OCI-LY1 (cell line): ENCODE results near the gene SLC39A9.

Experiments used
- H2AFZ ChIP-seq: fragments of 200-600 bp; sonication (generic), shearing (Covaris generic); 2 replicates; pipeline ENCODE4 v1.6.0; 2014; ENCODE audit warnings: antibody characterized with exemption, mild to moderate bottlenecking, low read length
- H3F3A ChIP-seq: fragments of 200-600 bp; sonication (generic), shearing (Covaris generic); 2 replicates; pipeline ENCODE4 v1.6.0; 2014; ENCODE audit warnings: mild to moderate bottlenecking, antibody characterized with exemption, low read length, moderate library complexity; ENCODE audit not compliant: insufficient read depth
- H3K27ac ChIP-seq: fragments of 200-600 bp; sonication (generic); 2 replicates; pipeline ENCODE4 v1.5.1; 2014; ENCODE audit warnings: low read length, mixed run types, mild to moderate bottlenecking, low read depth; ENCODE audit not compliant: poor library complexity, severe bottlenecking
- H3K27me3 ChIP-seq: fragments of 200-600 bp; sonication (generic); 2 replicates; pipeline ENCODE4 v1.6.0; 2014; ENCODE audit warnings: antibody characterized with exemption, mild to moderate bottlenecking, low read length, moderate library complexity; ENCODE audit not compliant: insufficient read depth
- H3K36me3 ChIP-seq: fragments of 200-600 bp; sonication (generic); 2 replicates; pipeline ENCODE4 v1.6.1; 2014; ENCODE audit warnings: mild to moderate bottlenecking, antibody characterized with exemption, low read length, moderate library complexity, mixed read lengths; ENCODE audit not compliant: insufficient read depth
- H3K4me1 ChIP-seq: fragments of 200-600 bp; sonication (generic); 2 replicates; pipeline ENCODE4 v1.5.1; 2014; ENCODE audit warnings: mild to moderate bottlenecking, low read length, moderate library complexity; ENCODE audit not compliant: insufficient read depth, severe bottlenecking
- H3K4me2 ChIP-seq: fragments of 200-600 bp; sonication (generic), shearing (Covaris generic); 2 replicates; pipeline ENCODE4 v1.6.1; 2014; ENCODE audit warnings: low read length
- H3K4me3 ChIP-seq: fragments of 200-600 bp; sonication (generic); 2 replicates; pipeline ENCODE4 v1.5.1; 2014; ENCODE audit warnings: low read length, low read depth, mild to moderate bottlenecking, mixed read lengths; ENCODE audit not compliant: poor library complexity, severe bottlenecking
- H3K79me2 ChIP-seq: fragments of 200-600 bp; shearing (Covaris generic); 2 replicates; pipeline ENCODE4 v1.6.1; 2016; ENCODE audit warnings: mixed run types, low read length, mixed read lengths; ENCODE audit not compliant: insufficient read depth
- H3K9ac ChIP-seq: fragments of 200-600 bp; sonication (generic), shearing (Covaris generic); 2 replicates; pipeline ENCODE4 v1.6.1; 2014; ENCODE audit warnings: mild to moderate bottlenecking, low read length, mixed read lengths
- H3K9me2 ChIP-seq: fragments of 200-600 bp; sonication (generic), shearing (Covaris generic); 2 replicates; pipeline ENCODE4 v1.6.1; 2014; ENCODE audit warnings: low read depth, mild to moderate bottlenecking, low read length, mixed read lengths
- H3K9me3 ChIP-seq: fragments of 200-600 bp; shearing (Covaris generic); 2 replicates; pipeline ENCODE4 v1.6.1; 2014; ENCODE audit warnings: low read length, mixed read lengths
- H4K20me1 ChIP-seq: fragments of 200-600 bp; sonication (generic), shearing (Covaris generic); 2 replicates; pipeline ENCODE4 v1.6.0; 2016; ENCODE audit warnings: mild to moderate bottlenecking, low read length; ENCODE audit not compliant: insufficient read depth
- CTCF ChIP-seq: fragments of 200-600 bp; sonication (generic), shearing (Covaris generic); IDR thresholded peaks from 2 replicates; pipeline ENCODE4 v1.5.1; 2017; ENCODE audit warnings: mild to moderate bottlenecking, antibody characterized with exemption, low read length, moderate library complexity, mixed read lengths
- EZH2 ChIP-seq: fragments of 200-600 bp; sonication (generic), shearing (Covaris generic); IDR thresholded peaks from 2 replicates; pipeline ENCODE4 v1.8.0; 2017; ENCODE audit warnings: borderline replicate concordance, mixed run types, mild to moderate bottlenecking, antibody characterized with exemption, low read length, moderate library complexity, mixed read lengths

SLC39A9 gene

GRCh38 chr14:69400154-69400553, 1.7 kb downstream of the SLC39A9 start:
- TF ChIP-seq CTCF (no peak), EZH2 (no peak)
- H3K79me2 ChIP-seq, result peaks cover 78% of the 10 kb centered on the region
- H3K36me3 ChIP-seq, result peaks cover 34% of the 10 kb centered on the region
- H3K4me3 ChIP-seq, result peak overlapping the region; percentile 98
- peaks cover 11% of the 10 kb centered on the region; the same call in 1 of the 2 replicates for H3K9me3 ChIP-seq
- no peaks in the 10 kb centered on the region for H4K20me1 ChIP-seq
- no peaks in the 10 kb centered on the region for H3F3A ChIP-seq
- H3K4me2 ChIP-seq, result peak overlapping the region; percentile 99
- no peaks in the 10 kb centered on the region for H3K27me3 ChIP-seq
- peaks cover 56% of the 10 kb centered on the region for H3K4me1 ChIP-seq
- no peaks in the 10 kb centered on the region for H3K9me2 ChIP-seq
- no peak overlapping the region for H2AFZ ChIP-seq
- peak overlapping the region; percentile 90 for H3K9ac ChIP-seq
- no peak overlapping the region for H3K27ac ChIP-seq

GRCh38 chr14:69401841-69402240, 3.3 kb downstream of the SLC39A9 start:
- H3K4me2 ChIP-seq, result peak overlapping the region; percentile 99
- H2AFZ ChIP-seq, result no peak overlapping the region
- H3K9me2 ChIP-seq, result no peaks in the 10 kb centered on the region
- TF ChIP-seq EZH2 (no peak), CTCF (no peak)
- no peaks in the 10 kb centered on the region for H4K20me1 ChIP-seq
- no peak overlapping the region for H3K9ac ChIP-seq
- H3K79me2 ChIP-seq, result peaks cover 61% of the 10 kb centered on the region
- H3K27ac ChIP-seq, result no peak overlapping the region
- peaks cover 21% of the 10 kb centered on the region for H3K36me3 ChIP-seq
- no peaks in the 10 kb centered on the region for H3K27me3 ChIP-seq
- H3K4me1 ChIP-seq, result peaks cover 39% of the 10 kb centered on the region
- H3K4me3 ChIP-seq, result peak overlapping the region; percentile 98
- H3K9me3 ChIP-seq, result peaks cover 13% of the 10 kb centered on the region; the same call in 1 of the 2 replicates
- no peaks in the 10 kb centered on the region for H3F3A ChIP-seq

GRCh38 chr14:69404478-69404877, 6.0 kb downstream of the SLC39A9 start:
- no peak for TF ChIP-seq EZH2
- no peak for TF ChIP-seq CTCF
- peaks cover 29% of the 10 kb centered on the region for H3K4me1 ChIP-seq
- H3K9ac ChIP-seq, result no peak overlapping the region
- H3K4me3 ChIP-seq, result no peak overlapping the region
- H3K36me3 ChIP-seq, result peaks cover 18% of the 10 kb centered on the region
- no peak overlapping the region for H2AFZ ChIP-seq
- no peaks in the 10 kb centered on the region for H3K9me2 ChIP-seq
- peaks cover 50% of the 10 kb centered on the region for H3K79me2 ChIP-seq
- H3K9me3 ChIP-seq, result peaks cover 13% of the 10 kb centered on the region; the same call in 1 of the 2 replicates
- no peak overlapping the region for H3K27ac ChIP-seq
- H3K4me2 ChIP-seq, result no peak overlapping the region
- no peaks in the 10 kb centered on the region for H3F3A ChIP-seq
- H3K27me3 ChIP-seq, result no peaks in the 10 kb centered on the region
- no peaks in the 10 kb centered on the region for H4K20me1 ChIP-seq
